GM19328 (cell line): ENCODE data around the gene ELP1.

Experiments
- ATAC-seq: cut with Tn5 transposase; IDR thresholded peaks from one replicate; pipeline ENCODE4 v1.9.1; 2021; ENCODE audit warnings: mild to moderate bottlenecking, moderate library complexity; ENCODE audit not compliant: unreplicated experiment

ELP1 gene

GRCh38 chr9:108883085-108883484, 50.8 kb downstream of the ELP1 start:
- ATAC-seq = no peak

- ATAC-seq = no peak
These were observed 51.7 kb downstream of the ELP1 start for GRCh38 chr9:108882052-108882888.

GRCh38 chr9:108880738-108881316, 53.1 kb downstream of the ELP1 start:
- no peak for ATAC-seq

- no peak for ATAC-seq
These were observed 56.4 kb downstream of the ELP1 start for GRCh38 chr9:108877524-108877923.

GRCh38 chr9:108876425-108876824, 57.5 kb downstream of the ELP1 start:
- no peak for ATAC-seq

- ATAC-seq = no peak
These were observed 59.7 kb downstream of the ELP1 start for GRCh38 chr9:108874058-108874788.

GRCh38 chr9:108869092-108869725, 64.7 kb downstream of the ELP1 start:
- no peak for ATAC-seq

GRCh38 chr9:108867829-108868228, 66.1 kb downstream of the ELP1 start:
- ATAC-seq = no peak

GRCh38 chr9:108867116-108867515, 66.8 kb downstream of the ELP1 start:
- ATAC-seq = no peak

GRCh38 chr9:108866001-108866420, 67.9 kb downstream of the ELP1 start:
- no peak for ATAC-seq

- ATAC-seq = no peak
These were observed 68.9 kb downstream of the ELP1 start for GRCh38 chr9:108865037-108865436.

GRCh38 chr9:108864446-108864845, 69.5 kb downstream of the ELP1 start:
- no peak for ATAC-seq

GRCh38 chr9:108863891-108864290, 70.0 kb downstream of the ELP1 start:
- no peak for ATAC-seq

GRCh38 chr9:108861997-108862396, 71.9 kb downstream of the ELP1 start, which contains the start of gene ACTL7A:
TSS of gene ACTL7A (plus strand) at chr9:108862266. CDS start at chr9:108862323, 57 bp downstream.
- ATAC-seq = no peak

GRCh38 chr9:108861464-108861863, 72.5 kb downstream of the ELP1 start:
- no peak for ATAC-seq

GRCh38 chr9:108860764-108861163, 73.2 kb downstream of the ELP1 start:
- no peak for ATAC-seq

GRCh38 chr9:108860354-108860753, 73.6 kb downstream of the ELP1 start:
- ATAC-seq = no peak

GRCh38 chr9:108859459-108860114, 74.3 kb downstream of the ELP1 start:
- no peak for ATAC-seq

- no peak for ATAC-seq
These were observed 76.4 kb downstream of the ELP1 start for GRCh38 chr9:108857572-108857971.

GRCh38 chr9:108855888-108856287, 78.0 kb downstream of the ELP1 start, which contains the start of gene ACTL7B:
TSS of gene ACTL7B (minus strand) at chr9:108855986. CDS start at chr9:108855930, 56 bp downstream.
- no peak for ATAC-seq

GRCh38 chr9:108855529-108855886, 78.4 kb downstream of the ELP1 start:
- no peak for ATAC-seq
